SH-SY5Y (cell line): Measurements from ENCODE around the gene ARID3A.

Experiments used
- GATA2 ChIP-seq: IDR thresholded peaks from 2 replicates; pipeline ENCODE4 v1.6.1; 2011; ENCODE audit warnings: mild to moderate bottlenecking, low read depth, low read length
- GATA3 ChIP-seq: IDR thresholded peaks from 2 replicates; pipeline ENCODE4 v1.6.1; 2011; ENCODE audit warnings: low read depth, mild to moderate bottlenecking, low read length, moderate library complexity

DNA sequence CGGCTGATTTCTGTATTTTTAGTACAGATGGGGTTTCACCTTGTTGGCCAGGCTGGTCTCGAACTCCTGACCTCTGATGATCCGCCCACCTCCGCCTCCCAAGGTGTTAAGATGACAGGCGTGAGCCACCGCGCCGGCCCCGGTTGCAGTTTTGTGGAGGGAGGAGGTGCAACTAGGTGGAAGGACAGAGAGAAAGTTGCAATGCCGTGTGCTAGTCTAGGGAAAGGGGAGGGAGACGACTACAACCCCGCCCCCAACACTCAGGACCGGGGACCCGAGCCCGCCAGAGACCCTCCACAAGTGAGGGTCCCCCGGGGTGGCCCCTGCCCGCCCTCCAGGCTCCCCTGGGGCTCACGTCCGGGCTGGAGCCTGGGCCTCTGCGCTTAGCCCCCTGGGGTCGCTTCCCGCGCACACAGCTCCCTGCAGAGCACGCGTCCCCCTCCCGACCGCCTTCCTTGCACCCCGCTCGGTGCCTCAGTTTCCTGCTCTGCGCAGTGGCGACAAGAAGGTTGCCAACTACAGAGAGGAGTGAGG, 1.2 kb upstream of the ARID3A start:
- no peak for TF ChIP-seq GATA2
- TF ChIP-seq GATA3: no peak
